ENCODE results near the gene SH3PXD2A.

SH3PXD2A gene

DNA sequence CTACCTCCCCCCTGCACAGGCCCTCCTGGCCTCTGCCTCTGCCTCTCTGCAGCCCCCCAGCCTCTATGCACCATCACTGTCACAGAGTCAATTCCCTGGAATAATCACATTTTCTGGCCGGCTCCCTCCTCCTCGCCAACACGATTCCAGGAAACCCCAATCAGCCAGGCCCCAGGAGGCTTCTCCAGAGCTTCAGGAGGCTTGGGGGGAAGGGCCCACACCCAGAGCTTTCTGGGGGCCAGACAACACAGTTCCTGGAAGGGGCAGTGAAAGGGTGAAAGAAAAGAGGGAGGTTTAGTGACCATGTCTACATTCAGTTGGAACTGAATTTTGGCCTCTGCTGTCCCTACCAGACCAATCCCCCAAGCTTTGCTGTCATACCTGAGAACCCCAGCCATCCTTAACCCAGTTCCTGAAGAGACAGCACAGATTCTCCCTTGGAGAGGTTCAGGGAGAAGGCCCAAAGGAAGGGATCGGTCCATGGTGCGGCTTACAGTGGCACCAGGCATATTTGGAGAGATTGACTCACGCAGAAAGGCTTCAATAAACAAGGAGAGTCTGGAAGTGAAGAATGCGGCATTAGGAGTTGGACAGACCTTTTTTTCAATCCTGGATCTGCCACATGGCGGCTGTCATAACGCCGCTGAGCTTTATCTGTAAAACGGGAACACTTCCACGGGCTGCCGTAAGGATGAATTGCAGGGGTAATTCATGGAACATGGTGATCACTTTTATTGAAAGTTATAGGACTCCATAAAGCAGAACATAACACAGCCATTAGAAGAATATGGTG lies 272.8 kb downstream of the SH3PXD2A start:
- Histone ChIP-seq H3K9me3 (ENCODE audit: control insufficient read depth, insufficient read depth, low read depth, low read length) (no peaks in the 10 kb centered on the region), H3K36me3 (ENCODE audit: control insufficient read depth in 2 of 2, insufficient read depth in 1 of 2, low read length in 2 of 2) (no peaks in the 10 kb centered on the region), H3K4me1 (ENCODE audit: control insufficient read depth, insufficient read depth, low read length) (no peaks in the 10 kb centered on the region), H3K27ac (ENCODE audit: extremely low read depth, low read depth, low read length) (no peak overlapping the region), H3K4me3 (ENCODE audit: low read depth, low read length) (no peak overlapping the region)
- ChIA-PET POLR2A (no interaction called here), CTCF (interaction anchor here (0.7 to 4.1 kb wide), 6 partner anchors 10 to 23 kb away, joined by 3 to 23 read pairs (median 6); no protein-coding TSS in a partner anchor)
- TF ChIP-seq ZXDB (tag by site-specific recombination; IDR thresholded peaks at IDR 0.05): no peak
- TF ChIP-seq ZSCAN30 (tag by site-specific recombination; IDR thresholded peaks at IDR 0.05): no peak
- TF ChIP-seq ZNF133 (tag by site-specific recombination; IDR thresholded peaks at IDR 0.05): no peak
- TF ChIP-seq TRIM28 (IDR thresholded peaks at IDR 0.05; ENCODE audit: borderline replicate concordance, low read length): no peak
- TF ChIP-seq ZNF639 (tag by site-specific recombination; IDR thresholded peaks at IDR 0.05): no peak
- TF ChIP-seq, protein P1, sequence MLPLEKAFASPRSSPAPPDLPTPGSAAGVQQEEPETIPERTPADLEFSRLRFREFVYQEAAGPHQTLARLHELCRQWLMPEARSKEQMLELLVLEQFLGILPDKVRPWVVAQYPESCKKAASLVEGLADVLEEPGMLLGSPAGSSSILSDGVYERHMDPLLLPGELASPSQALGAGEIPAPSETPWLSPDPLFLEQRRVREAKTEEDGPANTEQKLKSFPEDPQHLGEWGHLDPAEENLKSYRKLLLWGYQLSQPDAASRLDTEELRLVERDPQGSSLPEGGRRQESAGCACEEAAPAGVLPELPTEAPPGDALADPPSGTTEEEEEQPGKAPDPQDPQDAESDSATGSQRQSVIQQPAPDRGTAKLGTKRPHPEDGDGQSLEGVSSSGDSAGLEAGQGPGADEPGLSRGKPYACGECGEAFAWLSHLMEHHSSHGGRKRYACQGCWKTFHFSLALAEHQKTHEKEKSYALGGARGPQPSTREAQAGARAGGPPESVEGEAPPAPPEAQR (tag by site-specific recombination; IDR thresholded peaks at IDR 0.05): no peak
- TF ChIP-seq GLIS1 (tag by site-specific recombination; IDR thresholded peaks at IDR 0.05): peak; percentile 38; the same call in 1 of the 2 replicates
- TF ChIP-seq, protein P2, sequence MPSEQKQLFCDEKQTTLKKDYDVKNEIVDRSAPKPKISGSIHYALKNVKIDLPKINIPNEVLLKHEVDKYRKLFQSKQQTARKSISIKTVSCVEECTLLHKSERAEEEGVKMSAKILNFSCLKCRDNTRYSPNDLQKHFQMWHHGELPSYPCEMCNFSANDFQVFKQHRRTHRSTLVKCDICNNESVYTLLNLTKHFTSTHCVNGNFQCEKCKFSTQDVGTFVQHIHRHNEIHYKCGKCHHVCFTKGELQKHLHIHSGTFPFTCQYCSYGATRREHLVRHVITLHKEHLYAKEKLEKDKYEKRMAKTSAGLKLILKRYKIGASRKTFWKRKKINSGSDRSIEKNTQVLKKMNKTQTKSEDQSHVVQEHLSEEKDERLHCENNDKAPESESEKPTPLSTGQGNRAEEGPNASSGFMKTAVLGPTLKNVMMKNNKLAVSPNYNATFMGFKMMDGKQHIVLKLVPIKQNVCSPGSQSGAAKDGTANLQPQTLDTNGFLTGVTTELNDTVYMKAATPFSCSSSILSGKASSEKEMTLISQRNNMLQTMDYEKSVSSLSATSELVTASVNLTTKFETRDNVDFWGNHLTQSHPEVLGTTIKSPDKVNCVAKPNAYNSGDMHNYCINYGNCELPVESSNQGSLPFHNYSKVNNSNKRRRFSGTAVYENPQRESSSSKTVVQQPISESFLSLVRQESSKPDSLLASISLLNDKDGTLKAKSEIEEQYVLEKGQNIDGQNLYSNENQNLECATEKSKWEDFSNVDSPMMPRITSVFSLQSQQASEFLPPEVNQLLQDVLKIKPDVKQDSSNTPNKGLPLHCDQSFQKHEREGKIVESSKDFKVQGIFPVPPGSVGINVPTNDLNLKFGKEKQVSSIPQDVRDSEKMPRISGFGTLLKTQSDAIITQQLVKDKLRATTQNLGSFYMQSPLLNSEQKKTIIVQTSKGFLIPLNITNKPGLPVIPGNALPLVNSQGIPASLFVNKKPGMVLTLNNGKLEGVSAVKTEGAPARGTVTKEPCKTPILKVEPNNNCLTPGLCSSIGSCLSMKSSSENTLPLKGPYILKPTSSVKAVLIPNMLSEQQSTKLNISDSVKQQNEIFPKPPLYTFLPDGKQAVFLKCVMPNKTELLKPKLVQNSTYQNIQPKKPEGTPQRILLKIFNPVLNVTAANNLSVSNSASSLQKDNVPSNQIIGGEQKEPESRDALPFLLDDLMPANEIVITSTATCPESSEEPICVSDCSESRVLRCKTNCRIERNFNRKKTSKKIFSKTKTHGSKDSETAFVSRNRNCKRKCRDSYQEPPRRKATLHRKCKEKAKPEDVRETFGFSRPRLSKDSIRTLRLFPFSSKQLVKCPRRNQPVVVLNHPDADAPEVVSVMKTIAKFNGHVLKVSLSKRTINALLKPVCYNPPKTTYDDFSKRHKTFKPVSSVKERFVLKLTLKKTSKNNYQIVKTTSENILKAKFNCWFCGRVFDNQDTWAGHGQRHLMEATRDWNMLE (tag by site-specific recombination; conservative IDR thresholded peaks at IDR 0.05; ENCODE audit: low read depth): no peak

GRCh38 chr10:103581499-103581898 lies 273.9 kb downstream of the SH3PXD2A start:
- TF ChIP-seq, protein P3, sequence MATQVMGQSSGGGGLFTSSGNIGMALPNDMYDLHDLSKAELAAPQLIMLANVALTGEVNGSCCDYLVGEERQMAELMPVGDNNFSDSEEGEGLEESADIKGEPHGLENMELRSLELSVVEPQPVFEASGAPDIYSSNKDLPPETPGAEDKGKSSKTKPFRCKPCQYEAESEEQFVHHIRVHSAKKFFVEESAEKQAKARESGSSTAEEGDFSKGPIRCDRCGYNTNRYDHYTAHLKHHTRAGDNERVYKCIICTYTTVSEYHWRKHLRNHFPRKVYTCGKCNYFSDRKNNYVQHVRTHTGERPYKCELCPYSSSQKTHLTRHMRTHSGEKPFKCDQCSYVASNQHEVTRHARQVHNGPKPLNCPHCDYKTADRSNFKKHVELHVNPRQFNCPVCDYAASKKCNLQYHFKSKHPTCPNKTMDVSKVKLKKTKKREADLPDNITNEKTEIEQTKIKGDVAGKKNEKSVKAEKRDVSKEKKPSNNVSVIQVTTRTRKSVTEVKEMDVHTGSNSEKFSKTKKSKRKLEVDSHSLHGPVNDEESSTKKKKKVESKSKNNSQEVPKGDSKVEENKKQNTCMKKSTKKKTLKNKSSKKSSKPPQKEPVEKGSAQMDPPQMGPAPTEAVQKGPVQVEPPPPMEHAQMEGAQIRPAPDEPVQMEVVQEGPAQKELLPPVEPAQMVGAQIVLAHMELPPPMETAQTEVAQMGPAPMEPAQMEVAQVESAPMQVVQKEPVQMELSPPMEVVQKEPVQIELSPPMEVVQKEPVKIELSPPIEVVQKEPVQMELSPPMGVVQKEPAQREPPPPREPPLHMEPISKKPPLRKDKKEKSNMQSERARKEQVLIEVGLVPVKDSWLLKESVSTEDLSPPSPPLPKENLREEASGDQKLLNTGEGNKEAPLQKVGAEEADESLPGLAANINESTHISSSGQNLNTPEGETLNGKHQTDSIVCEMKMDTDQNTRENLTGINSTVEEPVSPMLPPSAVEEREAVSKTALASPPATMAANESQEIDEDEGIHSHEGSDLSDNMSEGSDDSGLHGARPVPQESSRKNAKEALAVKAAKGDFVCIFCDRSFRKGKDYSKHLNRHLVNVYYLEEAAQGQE (tag by site-specific recombination; IDR thresholded peaks at IDR 0.05): no peak
- TF ChIP-seq ZNF423 (tag by site-specific recombination; IDR thresholded peaks at IDR 0.05): no peak
- no peak for TF ChIP-seq ZNF2 (tag by site-specific recombination; IDR thresholded peaks at IDR 0.05)
- CTCF ChIA-PET: interaction anchor here (0.5 to 4.1 kb wide), 9 partner anchors 11 to 193 kb away, joined by 3 to 23 read pairs (median 5); no protein-coding TSS in a partner anchor
- POLR2A ChIA-PET: no interaction called here
- no peaks in the 10 kb centered on the region for H3K4me1 ChIP-seq (ENCODE audit: control insufficient read depth, insufficient read depth, low read length)
- no peaks in the 10 kb centered on the region for H3K36me3 ChIP-seq (ENCODE audit: control insufficient read depth in 2 of 2, insufficient read depth in 1 of 2, low read length in 2 of 2)
- H3K27ac ChIP-seq (ENCODE audit: extremely low read depth, low read depth, low read length): no peak overlapping the region
- H3K9me3 ChIP-seq (ENCODE audit: control insufficient read depth, insufficient read depth, low read depth, low read length): no peaks in the 10 kb centered on the region
- no peak overlapping the region for H3K4me3 ChIP-seq (ENCODE audit: low read depth, low read length)
